Choroid plexus epithelial cell (primary cell): ENCODE measurements around the gene DPP3.
"Not testable (repeated sequence)": the region's sequence is repeated elsewhere in the genome, so short reads cannot be mapped to it uniquely, and the experiment has no call there.

ENCODE experiments used
- DNase-seq: peaks from one replicate; pipeline ENCODE4 v3.0.0-alpha.2; 2010; ENCODE audit warnings: low read depth
- H3K4me3 ChIP-seq: 2 replicates; pipeline ENCODE4 v1.5.1; 2011; ENCODE audit warnings: low read depth, mild to moderate bottlenecking, control low read depth, low read length, moderate library complexity
- TF ChIP-seq, protein P1 (sequence below): conservative IDR thresholded peaks from 2 replicates; pipeline ENCODE4 v1.5.1; 2011; ENCODE audit warnings: low read depth, mild to moderate bottlenecking, control low read depth, inconsistent platforms, low read length, moderate library complexity

The DPP3 gene

DNA sequence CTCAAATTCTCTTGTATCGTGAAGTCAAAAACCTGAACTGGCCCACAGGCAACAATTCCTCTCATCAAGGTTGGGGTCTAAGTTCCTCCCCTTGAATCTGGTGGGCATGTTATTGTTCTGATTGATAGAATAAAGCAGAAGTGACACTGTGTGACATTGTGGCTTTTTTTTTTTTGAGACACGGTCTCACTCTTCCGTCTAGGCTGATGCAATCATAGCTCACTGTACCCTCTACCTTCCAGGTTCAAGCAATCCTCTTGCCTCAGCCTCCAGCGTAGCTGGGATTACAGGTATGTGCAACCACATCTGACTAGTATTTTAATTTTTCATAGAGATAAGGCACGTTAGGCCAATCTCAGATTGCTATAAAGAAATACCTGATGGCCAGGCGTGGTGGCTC, 22.4 kb upstream of the DPP3 start:
- no peak for DNase-seq
- TF ChIP-seq, protein P1, sequence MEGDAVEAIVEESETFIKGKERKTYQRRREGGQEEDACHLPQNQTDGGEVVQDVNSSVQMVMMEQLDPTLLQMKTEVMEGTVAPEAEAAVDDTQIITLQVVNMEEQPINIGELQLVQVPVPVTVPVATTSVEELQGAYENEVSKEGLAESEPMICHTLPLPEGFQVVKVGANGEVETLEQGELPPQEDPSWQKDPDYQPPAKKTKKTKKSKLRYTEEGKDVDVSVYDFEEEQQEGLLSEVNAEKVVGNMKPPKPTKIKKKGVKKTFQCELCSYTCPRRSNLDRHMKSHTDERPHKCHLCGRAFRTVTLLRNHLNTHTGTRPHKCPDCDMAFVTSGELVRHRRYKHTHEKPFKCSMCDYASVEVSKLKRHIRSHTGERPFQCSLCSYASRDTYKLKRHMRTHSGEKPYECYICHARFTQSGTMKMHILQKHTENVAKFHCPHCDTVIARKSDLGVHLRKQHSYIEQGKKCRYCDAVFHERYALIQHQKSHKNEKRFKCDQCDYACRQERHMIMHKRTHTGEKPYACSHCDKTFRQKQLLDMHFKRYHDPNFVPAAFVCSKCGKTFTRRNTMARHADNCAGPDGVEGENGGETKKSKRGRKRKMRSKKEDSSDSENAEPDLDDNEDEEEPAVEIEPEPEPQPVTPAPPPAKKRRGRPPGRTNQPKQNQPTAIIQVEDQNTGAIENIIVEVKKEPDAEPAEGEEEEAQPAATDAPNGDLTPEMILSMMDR = no peak
- no peak overlapping the region for H3K4me3 ChIP-seq

DNA sequence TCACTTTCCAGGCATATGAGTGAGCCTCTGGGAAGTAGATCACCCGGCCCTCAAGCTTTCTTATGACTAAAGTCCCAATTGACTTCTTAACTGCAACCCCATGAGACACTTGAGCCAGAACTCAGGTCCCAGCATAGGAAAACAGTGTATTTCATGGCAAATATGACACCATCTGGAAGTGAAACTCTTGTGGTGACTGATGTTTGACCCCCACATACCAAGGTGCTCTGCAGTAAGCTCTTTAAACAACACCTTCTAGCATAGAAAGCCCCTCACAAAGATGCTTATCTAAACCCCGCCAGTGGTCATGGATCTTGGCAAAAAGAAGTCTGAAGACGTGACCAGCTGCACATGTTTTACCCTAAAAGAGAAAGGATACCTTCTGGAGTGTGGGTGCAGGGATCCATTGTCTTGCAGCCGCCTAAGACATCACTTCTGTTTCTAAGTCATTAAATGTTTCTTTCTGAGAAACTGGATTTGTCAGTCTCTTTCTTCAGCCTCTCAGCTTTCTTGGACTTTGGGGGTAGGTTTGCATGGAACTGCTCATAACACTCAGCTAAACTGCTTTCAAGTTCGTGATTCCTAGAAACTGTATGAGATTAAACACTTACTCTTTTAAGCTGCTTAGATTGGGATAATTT, 21.0 kb upstream of the DPP3 start:
- DNase-seq = no peak
- TF ChIP-seq, protein P1 = no peak

DNA sequence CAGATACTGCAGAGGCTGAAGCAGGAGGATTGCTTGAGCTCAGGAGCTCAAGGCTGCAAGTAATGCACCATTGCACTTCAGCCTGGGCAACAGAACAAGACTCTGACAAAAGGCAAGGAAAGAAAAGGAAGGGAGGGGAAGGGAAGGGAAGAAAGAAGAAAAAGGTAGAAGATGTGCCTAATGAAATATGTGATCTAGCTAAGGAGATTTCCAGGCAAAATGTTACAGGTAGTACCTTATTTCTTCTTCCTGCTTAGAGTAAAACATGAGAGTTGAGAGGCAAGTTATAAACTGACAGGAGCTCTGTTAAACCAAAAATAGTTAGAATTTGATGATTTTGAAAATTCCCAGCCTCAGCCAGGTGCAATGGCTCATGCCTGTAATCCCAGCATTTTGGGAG, 18.2 kb upstream of the DPP3 start:
- no peak overlapping the region for H3K4me3 ChIP-seq
- no peak for DNase-seq
- TF ChIP-seq, protein P1 = no peak

More for the DNA sequence above, 21.0 kb upstream of the DPP3 start:
- no peak overlapping the region for H3K4me3 ChIP-seq

DNA sequence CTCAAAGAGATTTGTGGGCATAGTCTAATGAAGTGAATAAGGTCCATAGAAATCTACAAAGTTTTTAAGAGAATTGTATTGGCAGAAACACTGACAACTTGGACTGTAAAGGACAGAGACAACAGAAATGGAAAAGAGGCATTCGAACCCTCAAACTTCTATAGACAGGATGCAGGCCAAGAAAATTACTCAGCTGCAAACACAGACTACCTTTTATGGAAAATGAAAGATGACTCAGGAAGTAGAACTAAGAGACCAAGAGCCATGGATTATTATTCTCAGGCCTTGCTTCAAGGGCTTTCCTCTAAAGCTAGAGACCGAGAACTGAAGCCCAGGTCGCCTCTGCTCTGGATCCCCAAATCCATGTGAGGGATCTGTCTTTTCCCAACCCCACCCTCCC, 17.3 kb upstream of the DPP3 start:
- TF ChIP-seq, protein P1 = no peak
- no peak overlapping the region for H3K4me3 ChIP-seq
- DNase-seq = no peak

DNA sequence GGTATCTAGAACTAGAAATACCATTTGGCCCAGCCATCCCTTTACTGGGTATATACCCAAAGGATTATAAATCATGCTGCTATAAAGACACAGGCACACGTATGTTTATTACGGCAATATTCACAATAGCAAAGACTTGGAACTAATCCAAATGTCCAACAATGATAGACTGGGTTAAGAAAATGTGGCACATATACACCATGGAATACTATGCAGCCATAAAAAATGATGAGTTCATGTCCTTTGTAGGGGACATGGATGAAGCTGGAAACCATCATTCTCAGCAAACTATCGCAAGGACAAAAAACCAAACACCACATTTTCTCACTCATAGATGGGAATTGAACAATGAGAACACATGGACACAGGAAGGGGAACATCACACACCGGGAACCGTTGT, 16.1 kb upstream of the DPP3 start:
- not testable (repeated sequence) for DNase-seq, H3K4me3 ChIP-seq

DNA sequence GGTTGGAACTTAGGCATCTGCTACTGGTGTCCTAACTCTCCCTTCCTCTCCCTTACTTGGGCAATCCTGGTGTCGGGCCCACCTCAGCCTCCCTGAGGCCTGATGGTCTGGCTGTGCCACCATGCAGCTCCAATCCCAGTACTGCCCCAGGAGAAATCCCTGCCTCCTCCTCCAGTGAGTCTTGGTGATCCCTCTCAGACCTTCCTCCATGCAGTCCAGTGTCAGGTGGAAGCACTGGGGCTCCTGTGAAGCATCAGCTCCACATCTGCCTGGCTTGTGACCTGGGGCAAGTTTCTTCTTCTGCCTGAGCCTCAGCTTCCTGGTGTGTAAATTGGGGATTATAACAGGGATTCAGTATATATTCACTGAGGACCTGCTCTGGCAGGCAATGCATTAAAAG, 15.3 kb upstream of the DPP3 start:
- no peak for DNase-seq
- no peak overlapping the region for H3K4me3 ChIP-seq
- TF ChIP-seq, protein P1 = no peak

DNA sequence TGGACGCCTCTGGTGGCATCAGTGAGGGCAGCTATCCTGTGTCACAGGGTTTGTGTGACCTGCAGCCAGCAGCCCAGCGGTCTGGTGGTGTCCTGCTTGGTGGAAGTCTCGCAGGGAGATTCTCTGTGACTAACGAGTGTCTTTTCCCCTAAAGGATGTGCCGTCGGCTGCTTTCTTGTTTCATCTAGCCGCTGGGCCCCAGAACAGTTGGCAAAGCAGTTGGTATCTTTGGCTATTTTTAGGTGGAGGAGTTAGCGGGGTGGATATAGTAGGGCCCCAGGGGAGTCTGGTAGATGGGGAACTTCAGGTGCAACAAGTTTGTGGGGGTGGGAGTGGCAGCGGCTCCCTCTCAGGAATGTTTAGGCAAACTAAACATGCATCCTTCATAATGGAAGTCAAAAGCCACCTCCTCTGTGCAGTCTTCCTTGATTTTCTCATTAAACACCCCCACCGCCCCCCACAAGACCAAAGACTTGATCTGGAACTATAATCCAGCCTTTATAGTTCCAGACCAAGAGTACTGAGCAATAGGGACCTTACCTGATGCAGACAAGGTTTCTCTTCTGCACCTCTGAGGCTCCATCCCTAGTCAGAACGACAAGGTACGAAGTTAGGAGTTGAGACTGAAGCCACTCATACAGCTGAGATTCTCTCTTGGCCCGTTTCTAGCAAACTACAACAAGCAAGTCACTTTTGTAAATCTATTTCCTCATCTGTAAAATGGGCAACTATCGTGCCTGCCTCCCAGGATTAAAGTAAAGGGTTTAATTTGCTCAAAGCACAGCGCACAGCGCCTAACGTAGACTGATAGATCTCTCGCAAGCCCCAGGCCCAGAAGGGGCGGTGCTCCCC, 14.6 kb upstream of the DPP3 start:
- TF ChIP-seq, protein P1 = no peak
- peak overlapping the region; percentile 68 for H3K4me3 ChIP-seq
- no peak for DNase-seq
